Osteoblast (primary cell): ENCODE measurements around the gene OR6A2. TPM values are rescaled to one million over a fixed set of nuclear protein-coding genes. Genes with fewer than 3 reads are reported as not detected.

Experiments
- DNase-seq: peaks from one replicate; pipeline ENCODE4 v3.0.0; 2011; ENCODE audit warnings: low spot score, mixed read lengths; ENCODE audit not compliant: insufficient read length; ENCODE audit errors: missing footprints
- H2AFZ ChIP-seq: 2 replicates; pipeline ENCODE4 v1.6.0; 2011; ENCODE audit warnings: mild to moderate bottlenecking, low read length
- H3K27ac ChIP-seq: 2 replicates; pipeline ENCODE4 v1.5.1; 2011; ENCODE audit warnings: mild to moderate bottlenecking, low read depth, low read length, moderate library complexity
- H3K27me3 ChIP-seq: 2 replicates; pipeline ENCODE4 v1.6.0; 2012; ENCODE audit warnings: mild to moderate bottlenecking, control low read depth, inconsistent platforms, low read length, moderate library complexity; ENCODE audit not compliant: insufficient read depth
- H3K36me3 ChIP-seq: 2 replicates; pipeline ENCODE4 v1.5.1; 2011; ENCODE audit warnings: mild to moderate bottlenecking, low read length, control low read depth, moderate library complexity; ENCODE audit not compliant: insufficient read depth
- H3K4me1 ChIP-seq: 2 replicates; pipeline ENCODE4 v1.5.1; 2011; ENCODE audit warnings: mild to moderate bottlenecking, low read length, control low read depth, moderate library complexity; ENCODE audit not compliant: insufficient read depth
- H3K4me2 ChIP-seq: 2 replicates; pipeline ENCODE4 v1.6.0; 2011; ENCODE audit warnings: mild to moderate bottlenecking, low read length; ENCODE audit not compliant: insufficient read depth
- H3K4me3 ChIP-seq: fragments of 200-600 bp; sonication (generic); 3 replicates; pipeline ENCODE4 v1.5.1; 2012; ENCODE audit warnings: mild to moderate bottlenecking, low read length, inconsistent platforms; ENCODE audit not compliant: insufficient read depth
- H3K79me2 ChIP-seq: 2 replicates; pipeline ENCODE4 v1.6.0; 2012; ENCODE audit warnings: mild to moderate bottlenecking, low read length, control low read depth, inconsistent platforms; ENCODE audit not compliant: insufficient read depth
- H3K9me3 ChIP-seq: 2 replicates; pipeline ENCODE4 v1.5.1; 2011; ENCODE audit warnings: low read depth, low read length, control low read depth
- H4K20me1 ChIP-seq: 2 replicates; pipeline ENCODE4 v1.6.0; 2012; ENCODE audit warnings: mild to moderate bottlenecking, low read length, control low read depth; ENCODE audit not compliant: insufficient read depth
- CTCF ChIP-seq: IDR thresholded peaks from 2 replicates; pipeline ENCODE4 v1.5.1; 2011; ENCODE audit warnings: mild to moderate bottlenecking, low read depth, low read length, moderate library complexity; ENCODE audit errors: extremely low read depth
- total RNA-seq: library from RNA; depleted of rRNA; stranded (reverse); fragments of >200 nt; gene quantifications from 2 replicates; pipeline ENCODE4 v1.2.3, GENCODE V29; 2012

The OR6A2 gene
- total RNA-seq, 1 donor = 0.36 TPM

- H4K20me1 ChIP-seq = no peaks in the 10 kb centered on the region
- no peaks in the 10 kb centered on the region for H3K9me3 ChIP-seq
- H3K4me3 ChIP-seq = no peak overlapping the region
- no peak overlapping the region for H2AFZ ChIP-seq
- H3K27ac ChIP-seq = no peak overlapping the region
- H3K4me2 ChIP-seq = no peak overlapping the region
- H3K79me2 ChIP-seq = no peaks in the 10 kb centered on the region
- DNase-seq = no peak
- H3K36me3 ChIP-seq = no peaks in the 10 kb centered on the region
- H3K4me1 ChIP-seq = no peaks in the 10 kb centered on the region
- H3K27me3 ChIP-seq = no peaks in the 10 kb centered on the region
- no peak for TF ChIP-seq CTCF
Observed at GRCh38 chr11:6825231-6825744, 25.8 kb upstream of the OR6A2 start.

GRCh38 chr11:6824136-6824823 is 24.8 kb upstream of the OR6A2 start:
- Histone ChIP-seq H3K79me2 (no peaks in the 10 kb centered on the region), H3K27ac (no peak overlapping the region)
- TF ChIP-seq CTCF = no peak

GRCh38 chr11:6818967-6819366 is 19.5 kb upstream of the OR6A2 start:
- no peak overlapping the region for H3K4me2 ChIP-seq
- DNase-seq = no peak
- H3K9me3 ChIP-seq = no peaks in the 10 kb centered on the region
- TF ChIP-seq CTCF = no peak
- H3K79me2 ChIP-seq = no peaks in the 10 kb centered on the region
- no peaks in the 10 kb centered on the region for H4K20me1 ChIP-seq
- no peak overlapping the region for H3K27ac ChIP-seq
- no peak overlapping the region for H3K4me3 ChIP-seq
- no peaks in the 10 kb centered on the region for H3K27me3 ChIP-seq
- H3K36me3 ChIP-seq = no peaks in the 10 kb centered on the region
- no peaks in the 10 kb centered on the region for H3K4me1 ChIP-seq
- no peak overlapping the region for H2AFZ ChIP-seq

More at GRCh38 chr11:6824136-6824823, 24.8 kb upstream of the OR6A2 start:
- Histone ChIP-seq H3K27me3 (no peaks in the 10 kb centered on the region), H3K36me3 (no peaks in the 10 kb centered on the region), H3K4me3 (no peak overlapping the region), H2AFZ (no peak overlapping the region), H3K4me2 (no peak overlapping the region), H3K4me1 (no peaks in the 10 kb centered on the region), H3K9me3 (no peaks in the 10 kb centered on the region), H4K20me1 (no peaks in the 10 kb centered on the region)
- DNase-seq = no peak

GRCh38 chr11:6817694-6818093 is 18.2 kb upstream of the OR6A2 start:
- Histone ChIP-seq H3K9me3 (no peaks in the 10 kb centered on the region), H2AFZ (no peak overlapping the region), H3K79me2 (no peaks in the 10 kb centered on the region), H4K20me1 (no peaks in the 10 kb centered on the region), H3K27me3 (no peaks in the 10 kb centered on the region), H3K4me2 (no peak overlapping the region), H3K4me1 (no peaks in the 10 kb centered on the region), H3K4me3 (no peak overlapping the region), H3K27ac (no peak overlapping the region), H3K36me3 (no peaks in the 10 kb centered on the region)
- peak; percentile 38 for DNase-seq
- TF ChIP-seq CTCF = peak; percentile 15
